Urinary bladder (tissue), 4 donors: Measurements from ENCODE around the gene RSRC1. TPM values are rescaled to one million over a fixed set of nuclear protein-coding genes. Genes with fewer than 3 reads are reported as not detected.

Source experiments
- DNase-seq: peaks from one replicate; pipeline ENCODE4 v3.0.0-alpha.2; 2015; ENCODE audit errors: extremely low spot score
- H3K27ac ChIP-seq: one replicate; pipeline ENCODE4 v1.5.1; 2013; ENCODE audit warnings: low read depth, mild to moderate bottlenecking, moderate library complexity
- H3K36me3 ChIP-seq: one replicate; pipeline ENCODE4 v1.6.1; 2013; ENCODE audit warnings: mild to moderate bottlenecking, moderate library complexity; ENCODE audit not compliant: insufficient read depth
- H3K4me1 ChIP-seq: one replicate; pipeline ENCODE4 v1.6.1; 2013; ENCODE audit warnings: mild to moderate bottlenecking, moderate library complexity; ENCODE audit not compliant: insufficient read depth
- H3K4me3 ChIP-seq: one replicate; pipeline ENCODE4 v1.5.1; 2013; ENCODE audit warnings: low read depth, low read length
- WGBS: extraction: QIAGEN DNeasy Blood & Tissue Kit; methylation state at CpG from one replicate; pipeline ENCODE4 v1.1.7; 2013; 5-methylcytosine and 5-hydroxymethylcytosine counted together
- polyA plus RNA-seq: library from polyadenylated mRNA; stranded (reverse); fragments of 200-250 nt; gene quantifications from one replicate; pipeline ENCODE4 v1.2.3, GENCODE V29; 2013
- total RNA-seq: library from RNA; depleted of rRNA; stranded (reverse); fragments of >200 nt; gene quantifications from one replicate; pipeline ENCODE4 v1.2.3, GENCODE V29; 2014
- donor health status: healthy with polysubstance abuse.
- donor health status: healthy.

The RSRC1 gene
- total and polyA plus RNA-seq, 2 donors, result 29.3 to 70.6 TPM

- Histone ChIP-seq H3K36me3 (peaks cover 3% of the 10 kb centered on the region), H3K4me3 (no peak overlapping the region), H3K4me1 (no peaks in the 10 kb centered on the region), H3K27ac (no peak overlapping the region)
- WGBS, result 92% methylated on average over 3 of the region's 3 CpGs
- no peak for DNase-seq
These were observed 17.6 kb downstream of the RSRC1 start for GRCh38 chr3:158127250-158128219.

- Histone ChIP-seq H3K4me3 (no peak overlapping the region), H3K4me1 (no peaks in the 10 kb centered on the region), H3K36me3 (peaks cover 1% of the 10 kb centered on the region), H3K27ac (no peak overlapping the region)
- 77% methylated on average over 6 of the region's 6 CpGs for WGBS
- no peak for DNase-seq
These were observed 18.9 kb downstream of the RSRC1 start for GRCh38 chr3:158128755-158129154.

- no peak overlapping the region for H3K4me3 ChIP-seq
- DNase-seq, result no peak
- WGBS, result 95% methylated on average over 2 of the region's 2 CpGs
- H3K36me3 ChIP-seq, result no peaks in the 10 kb centered on the region
- no peaks in the 10 kb centered on the region for H3K4me1 ChIP-seq
- H3K27ac ChIP-seq, result no peak overlapping the region
These were observed 24.5 kb downstream of the RSRC1 start for GRCh38 chr3:158134363-158134762.

- Histone ChIP-seq H3K27ac (no peak overlapping the region), H3K36me3 (peaks cover 1% of the 10 kb centered on the region), H3K4me3 (no peak overlapping the region), H3K4me1 (no peaks in the 10 kb centered on the region)
- 80% methylated on average over 2 of the region's 2 CpGs for WGBS
- DNase-seq, result no peak
These were observed 30.5 kb downstream of the RSRC1 start for GRCh38 chr3:158140396-158140795.

- peaks cover 1% of the 10 kb centered on the region for H3K36me3 ChIP-seq
- no peaks in the 10 kb centered on the region for H3K4me1 ChIP-seq
- no peak overlapping the region for H3K27ac ChIP-seq
- WGBS, result 73% methylated on average over 2 of the region's 2 CpGs
- no peak for DNase-seq
- H3K4me3 ChIP-seq, result no peak overlapping the region
These were observed 38.3 kb downstream of the RSRC1 start for GRCh38 chr3:158148218-158148617.

GRCh38 chr3:158152186-158152585, 42.3 kb downstream of the RSRC1 start:
- Histone ChIP-seq H3K4me3 (no peak overlapping the region), H3K36me3 (no peaks in the 10 kb centered on the region), H3K27ac (no peak overlapping the region), H3K4me1 (no peaks in the 10 kb centered on the region)
- 80% methylated on average over 2 of the region's 2 CpGs for WGBS
- no peak for DNase-seq

GRCh38 chr3:158158969-158159368, 49.1 kb downstream of the RSRC1 start:
- Histone ChIP-seq H3K4me3 (no peak overlapping the region), H3K4me1 (no peaks in the 10 kb centered on the region), H3K27ac (no peak overlapping the region), H3K36me3 (peaks cover 2% of the 10 kb centered on the region)
- no peak for DNase-seq

- Histone ChIP-seq H3K4me3 (no peak overlapping the region), H3K27ac (no peak overlapping the region), H3K4me1 (no peaks in the 10 kb centered on the region), H3K36me3 (peaks cover 2% of the 10 kb centered on the region)
- WGBS, result 86% methylated on average over 3 of the region's 3 CpGs
- no peak for DNase-seq
These were observed 49.8 kb downstream of the RSRC1 start for GRCh38 chr3:158159714-158160113.

GRCh38 chr3:158160958-158161357, 51.1 kb downstream of the RSRC1 start:
- DNase-seq, result no peak
- Histone ChIP-seq H3K4me1 (no peaks in the 10 kb centered on the region), H3K27ac (no peak overlapping the region), H3K36me3 (peaks cover 2% of the 10 kb centered on the region), H3K4me3 (no peak overlapping the region)

- Histone ChIP-seq H3K36me3 (peaks cover 2% of the 10 kb centered on the region), H3K4me3 (no peak overlapping the region), H3K27ac (no peak overlapping the region), H3K4me1 (no peaks in the 10 kb centered on the region)
- 95% methylated on average over 5 of the region's 5 CpGs for WGBS
- DNase-seq, result no peak
These were observed 55.3 kb downstream of the RSRC1 start for GRCh38 chr3:158165141-158165655.

- H3K36me3 ChIP-seq, result peaks cover 2% of the 10 kb centered on the region
- DNase-seq, result no peak
- no peak overlapping the region for H3K4me3 ChIP-seq
- H3K27ac ChIP-seq, result no peak overlapping the region
- H3K4me1 ChIP-seq, result no peaks in the 10 kb centered on the region
These were observed 55.8 kb downstream of the RSRC1 start for GRCh38 chr3:158165730-158166129.

- Histone ChIP-seq H3K36me3 (no peaks in the 10 kb centered on the region), H3K27ac (no peak overlapping the region), H3K4me1 (no peaks in the 10 kb centered on the region), H3K4me3 (no peak overlapping the region)
- 82% methylated on average over 2 of the region's 2 CpGs for WGBS
- DNase-seq, result no peak
These were observed 56.3 kb downstream of the RSRC1 start for GRCh38 chr3:158166223-158166622.

- 67% methylated on average over 6 of the region's 6 CpGs for WGBS
- H3K36me3 ChIP-seq, result no peaks in the 10 kb centered on the region
- H3K4me1 ChIP-seq, result no peaks in the 10 kb centered on the region
- H3K27ac ChIP-seq, result no peak overlapping the region
- H3K4me3 ChIP-seq, result no peak overlapping the region
- DNase-seq, result no peak
These were observed 58.1 kb downstream of the RSRC1 start for GRCh38 chr3:158167737-158168557.

- Histone ChIP-seq H3K36me3 (no peaks in the 10 kb centered on the region), H3K4me3 (no peak overlapping the region), H3K27ac (no peak overlapping the region), H3K4me1 (no peaks in the 10 kb centered on the region)
- 57% methylated on average over 2 of the region's 2 CpGs for WGBS
- no peak for DNase-seq
These were observed 59.2 kb downstream of the RSRC1 start for GRCh38 chr3:158169091-158169491.
